ENCODE results near the gene CDH13.

CDH13 gene

DNA sequence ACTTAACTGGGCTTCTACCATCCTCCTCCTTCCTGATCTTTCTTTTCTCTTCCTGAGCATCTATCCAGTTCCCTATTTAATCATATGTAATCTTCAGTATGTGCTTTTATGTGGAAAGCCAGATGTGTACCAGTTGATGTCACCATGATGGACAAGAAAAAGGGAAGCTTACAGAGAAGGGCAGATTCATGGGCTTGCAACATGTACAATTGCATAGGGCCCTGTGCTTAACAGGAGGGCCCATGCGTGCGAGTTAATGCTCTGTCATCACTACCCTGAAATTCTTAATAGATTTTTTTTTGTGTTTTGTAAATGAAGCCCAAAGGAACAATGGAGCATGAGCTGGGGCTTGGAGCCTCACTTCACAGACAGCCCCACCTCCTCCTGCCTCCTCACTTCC lies 124.3 kb downstream of the CDH13 start:
- DNase-seq: no peak

DNA sequence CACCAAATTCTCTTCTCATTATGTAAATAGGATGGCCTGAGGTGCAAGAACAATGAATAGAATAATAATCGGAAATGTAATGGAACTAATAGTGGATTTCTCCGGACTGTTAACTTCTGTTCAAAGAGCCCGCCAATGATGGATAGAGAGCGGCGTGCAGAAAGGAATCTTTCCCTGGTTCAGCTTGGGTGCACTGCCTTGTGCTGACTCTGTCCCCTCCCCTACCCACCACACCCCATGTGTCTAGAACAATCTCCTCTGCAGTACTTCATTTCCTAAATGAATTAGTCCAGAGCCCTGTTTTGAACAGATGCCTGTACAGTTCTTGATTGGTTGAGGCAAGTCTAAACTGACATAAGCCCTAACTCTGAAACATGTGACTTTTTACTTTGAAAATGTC lies 125.4 kb downstream of the CDH13 start:
- no peak for DNase-seq

DNA sequence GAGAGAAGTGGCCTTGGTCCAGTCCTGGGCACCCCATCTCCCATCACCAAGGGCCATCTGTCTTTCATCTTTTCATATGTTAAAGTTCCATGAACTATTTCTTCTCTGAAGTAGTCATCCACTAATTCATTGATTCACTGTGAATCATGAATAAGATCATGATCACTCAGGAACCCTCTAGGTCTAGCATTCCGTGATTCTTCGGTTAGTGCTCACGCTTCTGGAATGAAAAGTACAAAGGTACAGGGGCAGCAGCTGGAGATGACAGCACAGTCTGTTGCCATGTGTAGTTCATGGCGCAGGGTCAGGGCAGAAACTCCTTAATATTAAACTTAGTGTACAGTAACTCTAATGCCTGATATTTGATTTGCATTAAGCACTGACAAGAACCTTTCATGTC lies 127.1 kb downstream of the CDH13 start:
- DNase-seq: no peak

DNA sequence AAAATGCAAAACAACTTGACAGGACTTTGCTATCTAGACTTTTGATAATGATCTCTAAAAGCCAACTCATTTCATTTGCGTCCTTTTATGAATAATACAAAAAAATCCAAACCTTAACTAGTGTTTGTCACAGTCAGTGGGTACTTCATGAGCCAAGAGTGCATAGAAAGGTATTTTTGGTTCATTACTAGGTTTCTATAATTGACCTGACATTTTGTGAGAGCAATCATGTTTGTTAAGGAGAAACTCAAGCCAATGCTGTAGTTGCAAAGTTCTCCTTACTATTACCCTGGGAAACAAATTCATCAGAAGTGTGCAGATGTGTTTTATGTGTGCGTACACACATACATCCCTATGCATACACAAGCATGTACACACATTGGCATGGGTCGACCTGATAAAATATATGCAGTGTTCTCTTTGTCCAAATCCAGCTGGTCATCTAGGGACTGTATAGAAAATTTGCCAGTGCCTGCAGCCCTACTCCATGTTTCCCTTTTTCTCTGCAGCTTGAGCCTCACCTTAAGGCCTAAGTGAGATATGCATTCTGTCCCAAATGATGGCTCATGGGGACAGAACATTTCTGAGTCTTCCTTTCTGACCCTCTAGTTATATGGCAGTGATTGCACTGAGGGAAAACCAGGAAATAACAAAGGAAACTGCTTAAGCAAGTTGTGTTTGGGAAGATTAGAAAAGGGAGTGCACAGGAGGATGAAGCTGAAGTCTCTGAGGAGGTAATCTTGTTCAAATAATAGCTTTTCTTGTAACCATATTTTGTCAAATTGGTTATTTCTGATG lies 128.1 kb downstream of the CDH13 start:
- no peak for DNase-seq

DNA sequence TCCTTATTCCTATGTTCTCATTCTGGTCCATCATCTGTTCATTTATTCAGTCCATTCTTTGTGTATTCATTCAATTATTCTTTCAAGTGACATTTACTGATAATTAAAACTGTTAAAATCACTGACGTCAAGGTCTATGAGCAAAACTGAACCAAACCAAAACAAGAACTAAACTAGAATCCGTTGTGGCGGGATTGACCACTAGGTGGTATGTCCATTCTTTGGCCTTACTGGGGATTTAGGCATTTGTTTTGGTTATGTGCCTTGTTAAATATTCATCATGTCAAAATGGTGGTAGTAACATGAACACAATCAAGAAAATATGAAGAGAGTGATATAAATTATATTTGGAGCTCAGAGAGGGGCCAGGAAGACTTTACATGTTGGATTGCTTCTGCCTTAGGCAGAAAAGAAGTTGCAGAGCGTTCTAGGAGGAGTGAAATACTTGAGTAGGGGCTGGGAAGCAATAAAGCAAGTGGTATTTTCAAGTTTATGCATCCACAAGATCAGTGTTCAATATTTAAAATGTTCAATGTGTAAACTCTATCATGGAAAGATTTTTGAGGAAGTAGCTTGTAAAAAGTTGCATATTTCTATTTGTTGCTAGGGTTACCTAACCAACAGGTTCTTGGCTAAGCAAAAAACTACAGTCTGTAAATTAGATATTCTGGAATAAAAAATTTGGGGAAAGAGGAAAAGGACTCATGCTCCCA lies 129.0 kb downstream of the CDH13 start:
- no peak for DNase-seq

DNA sequence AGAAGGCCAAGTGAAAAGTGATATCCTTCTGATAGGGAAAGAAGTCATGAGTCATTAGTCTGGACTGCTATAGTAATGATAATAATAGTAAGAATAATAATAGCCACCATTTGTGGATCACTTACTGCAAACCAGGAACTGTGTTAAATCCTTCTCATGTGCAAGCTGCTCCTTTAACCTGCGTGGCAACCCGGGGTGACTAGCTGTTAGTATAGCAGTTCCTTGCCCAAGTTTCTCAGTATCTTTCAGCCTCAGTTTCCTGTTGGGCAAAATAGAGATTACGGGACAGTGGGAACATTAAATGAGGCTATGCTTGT lies 129.5 kb downstream of the CDH13 start:
- no peak for DNase-seq

DNA sequence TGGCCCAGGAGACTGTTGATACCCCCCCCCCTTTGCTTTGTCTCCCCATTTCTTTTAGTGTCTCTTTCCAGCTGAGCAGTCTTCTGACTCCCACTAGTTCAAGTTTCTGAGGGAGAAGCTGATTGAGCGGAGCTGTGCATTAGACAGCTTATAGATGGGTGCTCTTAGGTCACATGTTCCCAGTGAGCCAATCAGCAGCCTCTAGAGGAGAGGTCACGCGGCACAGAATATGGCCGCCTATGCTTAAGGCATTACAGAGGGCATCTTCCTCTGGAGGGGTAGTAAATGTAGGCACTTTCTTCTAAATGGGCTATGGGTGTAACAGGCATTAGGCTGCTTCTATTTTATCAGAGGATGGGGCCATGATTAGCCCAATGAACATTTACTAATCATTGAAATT lies 131.6 kb downstream of the CDH13 start:
- no peak for DNase-seq

DNA sequence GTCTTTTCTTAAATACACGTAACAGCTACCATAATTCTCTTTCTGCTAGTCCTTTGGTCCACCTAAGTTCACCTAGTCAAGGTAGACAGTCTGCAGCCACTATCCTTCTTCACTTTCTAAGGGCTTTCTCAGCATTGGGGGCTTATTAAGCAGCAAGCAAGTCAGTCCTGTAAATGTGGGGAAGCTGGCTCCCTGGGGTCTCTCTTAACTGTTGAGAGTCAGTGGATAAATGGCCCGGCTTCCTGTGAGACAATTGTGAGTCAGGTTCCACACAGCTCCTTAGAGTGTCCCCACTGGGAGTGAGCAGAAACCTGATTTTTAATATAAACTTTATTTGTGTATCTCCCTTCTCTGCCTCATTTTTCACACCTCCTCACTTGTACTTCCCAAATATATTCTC lies 132.1 kb downstream of the CDH13 start:
- DNase-seq: no peak

DNA sequence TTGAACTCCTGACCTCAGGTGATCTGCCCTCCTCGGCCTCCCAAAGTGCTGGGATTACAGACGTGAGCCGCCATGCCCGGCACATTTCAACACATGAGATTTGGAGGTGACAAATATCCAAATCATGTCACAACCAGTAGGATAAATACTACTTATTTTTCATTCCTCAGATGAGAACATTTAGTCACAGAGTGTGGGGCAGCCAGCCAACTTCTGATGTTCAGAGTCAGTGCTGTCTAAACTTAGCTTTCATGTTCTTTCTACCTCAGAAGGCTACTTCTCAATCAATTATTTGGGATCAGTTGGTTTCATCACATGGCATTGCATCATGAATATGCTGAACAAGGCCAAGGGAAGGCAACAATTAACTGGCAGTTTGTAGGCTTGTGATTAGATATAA lies 134.5 kb downstream of the CDH13 start:
- no peak for DNase-seq

DNA sequence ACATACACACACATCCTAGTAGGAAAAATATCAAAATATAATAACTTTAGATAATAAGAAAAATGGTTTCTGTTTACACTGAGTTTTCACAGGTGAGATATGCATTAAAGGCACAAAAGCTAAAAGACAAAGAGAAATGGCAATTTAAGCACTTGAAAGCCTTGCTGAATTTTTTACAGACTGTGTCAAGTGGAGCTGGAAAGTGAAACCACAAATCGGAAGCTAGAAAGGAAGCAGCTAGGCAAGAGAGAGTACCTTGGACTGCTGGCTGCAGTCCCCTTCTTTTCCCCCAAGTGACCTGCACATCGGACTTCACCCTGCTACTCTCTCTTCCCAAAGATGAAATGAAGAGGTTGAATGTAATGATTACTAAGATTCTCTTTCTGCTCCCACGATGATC lies 135.1 kb downstream of the CDH13 start:
- DNase-seq: no peak

DNA sequence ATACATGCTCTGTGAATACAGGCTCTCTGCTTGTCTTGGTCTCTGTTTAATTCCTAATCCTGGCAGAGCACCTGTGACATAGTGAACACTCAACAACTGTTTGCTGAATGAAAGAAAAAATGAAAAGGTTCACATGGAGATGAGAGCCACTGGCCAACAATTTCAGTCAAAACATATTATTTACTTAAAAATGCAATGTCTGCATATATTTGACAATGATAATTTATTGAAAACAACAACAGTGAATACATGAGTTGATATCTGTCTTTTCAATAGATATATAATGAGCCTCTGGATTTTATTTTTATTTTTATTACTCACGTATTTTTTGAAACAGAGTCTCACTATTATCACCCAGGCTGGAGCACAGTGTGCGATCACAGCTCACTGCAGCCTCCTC lies 136.6 kb downstream of the CDH13 start:
- DNase-seq: no peak

DNA sequence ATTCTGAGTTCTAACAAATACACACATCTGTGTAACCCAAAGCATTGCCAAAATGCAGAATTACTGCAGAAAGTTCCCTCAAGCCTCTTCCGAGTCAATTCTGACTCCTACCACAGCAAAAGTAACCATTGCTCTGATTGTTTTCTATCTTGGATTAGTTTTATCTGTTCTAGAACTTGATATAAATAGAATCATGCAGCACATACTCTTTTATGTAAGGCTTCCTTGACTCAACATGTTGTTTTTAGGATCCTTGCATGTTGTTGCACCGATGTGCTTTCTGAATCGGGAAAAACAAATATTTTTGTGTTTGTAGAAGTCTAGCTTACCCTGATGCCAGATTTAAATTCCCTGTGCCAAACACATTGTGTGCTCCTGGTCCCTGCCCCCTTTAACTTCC lies 140.4 kb downstream of the CDH13 start:
- no peak for DNase-seq

DNA sequence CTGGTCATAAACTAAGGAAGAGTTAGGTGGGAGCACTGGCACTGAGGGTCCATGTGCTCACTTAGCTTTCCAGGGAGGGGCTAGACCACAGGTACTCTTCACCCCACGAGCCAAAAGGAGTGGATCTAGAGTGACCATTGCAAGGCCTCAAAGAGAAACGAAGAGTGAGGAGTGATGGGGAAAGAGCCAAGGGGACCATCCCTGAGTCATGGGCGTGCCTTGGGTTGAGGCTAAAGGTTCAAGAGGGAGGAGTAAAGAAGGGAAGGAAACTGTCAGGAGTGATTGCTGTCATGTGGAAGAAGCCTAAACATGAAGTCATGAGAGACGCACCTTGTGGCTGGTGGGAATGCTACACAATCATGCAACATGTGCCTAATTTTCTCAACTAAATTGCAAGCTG lies 141.0 kb downstream of the CDH13 start:
- DNase-seq: no peak

DNA sequence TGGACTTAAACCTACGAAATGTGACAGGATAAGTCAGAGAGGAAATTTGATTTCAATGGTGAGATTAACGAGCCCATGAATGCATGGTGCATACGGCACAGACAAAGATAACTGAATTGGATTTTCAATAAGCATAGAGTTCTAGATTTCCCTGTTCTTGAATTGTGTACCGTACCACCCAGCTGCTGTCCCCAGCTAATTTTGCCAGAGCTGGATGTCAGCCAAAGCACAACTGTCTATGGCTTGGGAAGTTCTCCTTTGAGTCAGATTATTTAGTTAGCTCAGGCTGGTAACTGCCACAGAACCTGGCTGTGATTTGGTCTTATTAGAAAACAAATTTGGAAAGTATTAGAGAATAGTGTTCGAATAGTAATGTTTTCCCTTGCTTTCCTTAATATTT lies 143.1 kb downstream of the CDH13 start:
- no peak for DNase-seq

DNA sequence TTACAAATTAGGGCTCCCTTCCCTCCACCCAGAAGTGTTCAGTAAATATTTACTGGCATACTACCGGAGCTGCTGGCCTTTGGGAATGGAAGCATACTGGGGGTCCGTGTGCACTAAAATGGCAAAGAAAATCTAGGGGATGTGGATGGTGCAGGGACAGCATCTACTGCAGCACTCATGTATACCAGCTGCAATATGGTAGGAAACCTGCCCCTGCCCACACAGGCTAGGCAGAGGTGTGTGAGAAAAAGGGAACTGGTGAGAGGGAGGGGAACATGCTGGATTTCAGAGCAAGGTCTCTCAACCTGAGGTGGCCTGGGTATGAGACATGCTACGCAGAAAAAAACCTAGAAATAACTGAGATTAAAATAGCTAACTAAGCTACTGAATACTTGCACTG lies 145.4 kb downstream of the CDH13 start:
- DNase-seq: no peak

DNA sequence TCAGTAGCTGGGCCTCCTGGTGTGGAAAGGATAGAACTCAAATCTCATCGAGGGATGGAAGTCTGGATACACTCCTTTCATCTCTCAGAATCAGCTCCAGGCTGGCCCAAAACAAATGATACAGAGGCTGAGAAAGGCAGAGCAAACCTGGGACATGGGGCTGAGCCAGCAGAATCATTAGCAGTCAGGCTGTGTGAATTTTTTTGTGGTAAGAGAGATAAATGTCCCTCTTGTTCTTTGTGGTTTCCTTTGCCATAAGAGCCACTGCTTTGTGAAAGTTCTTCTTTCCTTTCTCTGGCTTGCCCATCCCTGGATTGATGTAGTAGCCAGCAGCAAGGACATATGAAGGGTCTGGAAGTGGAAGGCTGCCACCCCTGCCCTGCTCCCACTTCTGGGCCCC lies 146.2 kb downstream of the CDH13 start:
- no peak for DNase-seq

DNA sequence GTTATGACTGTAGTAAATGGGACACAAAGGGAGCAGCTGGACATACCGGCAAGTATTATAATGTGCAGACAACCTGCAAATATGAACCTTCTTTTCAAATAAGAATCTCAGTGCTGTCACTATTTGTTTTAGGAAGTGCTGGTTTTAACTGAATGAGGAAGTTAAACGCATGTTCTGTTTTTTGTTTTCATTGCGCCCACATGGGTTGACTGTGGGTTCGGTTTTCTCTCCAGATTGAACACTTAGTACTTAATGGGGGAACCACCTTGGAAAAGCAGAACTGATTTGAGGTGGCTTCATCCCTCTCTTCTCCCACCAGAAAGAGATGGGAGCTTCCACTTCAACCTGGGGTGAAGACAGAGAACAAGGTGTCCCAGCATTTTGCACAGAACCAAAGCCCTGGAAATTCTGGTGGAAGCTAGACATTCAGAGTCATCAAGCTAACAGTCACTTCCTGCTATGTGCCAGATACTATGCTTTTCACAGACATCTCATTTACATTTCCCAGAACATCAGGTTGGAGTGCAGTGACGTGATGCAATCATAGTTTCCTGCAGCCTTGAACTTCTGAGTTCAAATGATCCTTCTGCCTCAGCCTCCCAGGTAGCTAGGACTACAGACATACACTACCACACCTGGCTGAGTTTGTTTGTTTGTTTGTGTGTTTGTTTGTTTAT lies 149.8 kb downstream of the CDH13 start:
- peak; percentile 63 for DNase-seq

DNA sequence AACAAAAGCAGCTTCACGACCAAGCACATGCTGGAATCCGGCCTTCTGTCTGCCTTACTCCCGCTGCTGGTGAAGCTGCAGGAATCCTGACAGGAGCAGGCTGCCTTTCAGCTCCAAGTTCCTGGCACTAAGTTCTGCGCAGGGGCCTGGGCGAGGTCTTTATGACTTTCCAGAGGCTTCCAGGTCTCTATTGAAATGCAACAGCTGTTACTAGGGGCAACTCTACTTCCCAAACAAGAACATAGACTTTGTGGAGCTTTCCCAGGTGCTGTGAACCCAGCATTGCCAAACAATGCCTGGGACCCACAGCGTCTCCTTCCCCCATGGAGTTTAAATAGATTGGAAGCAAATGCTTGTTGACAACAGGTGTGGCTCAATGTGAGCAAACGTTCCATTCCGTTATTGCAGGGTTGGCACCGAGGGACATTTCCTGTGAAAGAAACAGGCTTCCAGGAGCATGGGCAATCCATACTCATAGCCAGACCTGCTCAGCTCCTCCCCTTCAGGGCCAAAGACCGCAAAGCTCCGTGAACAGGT lies 156.0 kb downstream of the CDH13 start:
- DNase-seq: no peak

DNA sequence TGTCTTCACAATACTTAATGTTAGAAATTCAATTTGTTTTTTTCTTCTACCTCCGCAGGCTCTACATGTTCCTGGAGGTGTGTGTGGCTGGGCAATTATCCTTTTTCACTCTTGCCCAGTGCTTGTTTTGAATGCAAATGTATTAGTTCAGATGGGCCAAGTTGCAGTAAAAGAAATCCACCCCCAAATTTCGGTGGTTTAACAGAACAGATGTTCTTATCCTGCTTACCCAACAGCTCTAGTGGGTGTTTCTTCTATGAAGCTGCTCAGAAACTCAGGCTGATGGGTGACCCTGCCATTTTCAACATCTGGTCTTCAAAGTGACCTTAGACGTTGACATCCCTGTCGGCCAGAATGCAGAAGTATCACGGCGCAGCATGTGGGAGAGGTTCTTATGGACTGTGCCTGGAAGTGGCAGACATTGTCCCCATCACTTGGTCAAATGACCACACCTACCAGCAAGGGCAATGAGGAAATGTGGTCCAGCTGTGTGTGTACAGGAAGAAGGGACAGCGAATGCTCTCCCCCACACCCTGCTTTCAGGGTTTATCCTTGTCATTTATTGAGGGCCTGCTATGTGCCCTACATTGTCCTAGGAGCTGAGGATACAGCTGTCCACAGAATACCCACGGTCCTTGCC lies 157.3 kb downstream of the CDH13 start:
- no peak for DNase-seq

DNA sequence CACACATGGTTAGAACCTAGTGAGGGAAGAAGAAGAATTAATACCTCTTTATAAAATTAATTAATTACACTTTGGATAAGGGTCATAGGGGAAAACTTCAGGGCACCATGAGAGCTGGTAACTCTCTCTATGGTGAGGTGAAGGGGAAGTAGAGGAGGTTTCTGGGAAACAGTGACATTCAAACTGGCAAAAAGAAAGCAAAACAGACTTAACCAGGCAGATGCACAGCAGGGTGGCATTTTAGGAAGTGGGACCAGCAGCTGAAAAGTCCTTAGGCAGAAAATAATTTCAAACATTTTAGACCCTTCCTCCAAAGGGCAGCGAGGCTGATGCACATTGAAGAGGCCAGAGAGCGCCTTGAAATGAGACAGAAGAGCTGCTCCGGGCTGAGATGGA lies 157.8 kb downstream of the CDH13 start:
- peak; percentile 5 for DNase-seq

DNA sequence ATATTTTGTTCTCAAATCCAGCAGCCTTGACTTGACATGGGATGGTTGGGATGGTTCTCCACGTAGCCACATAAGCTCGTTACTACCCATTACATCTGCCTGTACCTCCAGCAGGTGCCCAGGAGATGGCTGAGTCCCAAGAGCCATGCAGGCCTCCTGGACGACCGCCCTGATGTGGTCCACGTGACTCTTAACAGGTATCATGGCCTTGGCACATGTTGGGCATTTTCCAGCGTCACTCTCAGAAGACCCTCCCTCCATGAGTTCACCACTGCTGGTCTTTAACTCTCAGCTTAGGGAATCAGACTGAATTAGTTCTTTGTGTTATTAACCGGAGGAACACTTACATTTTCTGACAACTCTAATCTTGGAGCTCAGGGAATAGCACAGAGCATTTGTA lies 161.5 kb downstream of the CDH13 start:
- DNase-seq: no peak

DNA sequence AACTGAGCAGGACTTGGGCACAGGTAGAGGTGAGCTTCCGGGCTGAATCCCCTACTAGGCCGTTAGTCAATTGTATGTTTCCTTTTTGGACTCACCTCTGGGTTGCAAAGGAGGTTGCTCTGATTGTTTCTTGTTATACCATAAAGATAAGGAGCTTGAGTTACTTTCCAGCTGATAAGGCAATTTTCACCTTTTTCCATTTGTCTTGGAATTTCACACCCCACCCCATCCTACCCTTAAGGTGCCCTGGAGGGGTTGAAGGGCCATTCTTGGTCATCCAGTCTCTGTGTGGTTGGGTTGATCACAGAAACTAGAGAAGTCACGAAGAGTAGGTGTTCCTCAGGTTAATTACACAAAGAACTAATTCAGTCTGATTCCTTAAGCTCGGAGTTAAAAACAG lies 162.2 kb downstream of the CDH13 start:
- DNase-seq: no peak

DNA sequence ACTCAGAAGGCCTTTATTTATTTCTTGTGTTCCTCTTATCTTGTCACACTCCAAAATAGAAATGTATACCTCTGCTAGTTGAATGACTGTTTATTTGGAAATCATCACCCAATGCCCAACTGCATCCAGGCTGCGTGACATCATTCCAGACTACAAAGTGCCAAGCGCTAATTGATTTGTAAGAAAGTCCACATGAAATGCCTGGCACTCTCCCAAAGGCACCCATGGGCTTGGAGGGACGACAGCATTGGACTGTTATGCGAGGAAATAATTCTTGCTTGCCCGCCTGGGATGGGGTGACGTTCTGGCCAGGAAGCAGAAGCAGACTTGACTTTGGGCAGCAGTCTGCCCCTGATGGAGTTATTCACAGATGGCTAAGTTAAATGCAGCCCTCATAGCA lies 165.9 kb downstream of the CDH13 start:
- no peak for DNase-seq

Measured in inflammatory macrophage treated with lipopolysaccharide for 4 hours (primary cell).